Neural cell (in vitro differentiated cells): ENCODE measurements around the gene RWDD2A. TPM values are rescaled to one million over a fixed set of nuclear protein-coding genes. Genes with fewer than 3 reads are reported as not detected.

ENCODE experiments used
- H2AFZ ChIP-seq: fragments of 200-600, 300-800 bp; sonication (generic), shearing (Covaris generic); 2 replicates; pipeline ENCODE4 v1.6.0; 2014; ENCODE audit warnings: low read depth, mild to moderate bottlenecking, antibody characterized with exemption, low read length, moderate library complexity
- H3F3A ChIP-seq: fragments of 200-600 bp; shearing (Covaris generic); 2 replicates; pipeline ENCODE4 v1.6.1; 2016; ENCODE audit warnings: mild to moderate bottlenecking, moderate library complexity, mixed read lengths, antibody characterized with exemption, low read length; ENCODE audit not compliant: insufficient read depth, poor library complexity, severe bottlenecking
- H3K27ac ChIP-seq: fragments of 200-600, 300-800 bp; sonication (generic), shearing (Covaris generic); 2 replicates; pipeline ENCODE4 v1.5.1; 2014; ENCODE audit warnings: mild to moderate bottlenecking, low read length, moderate library complexity
- H3K27me3 ChIP-seq: fragments of 300-800, 200-600 bp; sonication (generic), shearing (Covaris generic); 2 replicates; pipeline ENCODE4 v1.6.0; 2014; ENCODE audit warnings: mild to moderate bottlenecking, low read depth, low read length, moderate library complexity; ENCODE audit not compliant: insufficient read depth
- H3K36me3 ChIP-seq: fragments of 300-800, 200-600 bp; sonication (generic), shearing (Covaris generic); 2 replicates; pipeline ENCODE4 v1.5.1; 2014; ENCODE audit warnings: mild to moderate bottlenecking, antibody characterized with exemption, low read length, moderate library complexity; ENCODE audit not compliant: insufficient read depth
- H3K4me2 ChIP-seq: fragments of 300-800, 200-600 bp; sonication (generic), shearing (Covaris generic); 2 replicates; pipeline ENCODE4 v1.6.0; 2014; ENCODE audit warnings: mild to moderate bottlenecking, low read length
- H3K4me3 ChIP-seq: fragments of 300-800, 200-600 bp; sonication (generic), shearing (Covaris generic); 2 replicates; pipeline ENCODE4 v1.5.1; 2014; ENCODE audit warnings: mild to moderate bottlenecking, low read length, moderate library complexity
- H3K79me2 ChIP-seq: fragments of 200-600 bp; shearing (Covaris generic); replicated peaks from 2 replicates; pipeline ENCODE4 v1.6.0; 2014; ENCODE audit warnings: mild to moderate bottlenecking, low read length, moderate library complexity; ENCODE audit not compliant: insufficient read depth
- H3K9ac ChIP-seq: fragments of 300-800, 200-600 bp; sonication (generic), shearing (Covaris generic); 2 replicates; pipeline ENCODE4 v1.6.1; 2016; ENCODE audit warnings: mild to moderate bottlenecking, low read length, mixed read lengths
- H3K9me2 ChIP-seq: fragments of 200-600 bp; shearing (Covaris generic); 2 replicates; pipeline ENCODE4 v1.6.1; 2016; ENCODE audit warnings: mild to moderate bottlenecking, low read length, mixed read lengths; ENCODE audit not compliant: insufficient read depth
- H3K9me3 ChIP-seq: fragments of 200-600, 300-800 bp; sonication (generic), shearing (Covaris generic); 2 replicates; pipeline ENCODE4 v1.6.1; 2016; ENCODE audit warnings: mild to moderate bottlenecking, mixed run types, low read length, moderate library complexity, mixed read lengths
- H4K20me1 ChIP-seq: fragments of 200-600 bp; shearing (Covaris generic); 2 replicates; pipeline ENCODE4 v1.6.1; 2016; ENCODE audit warnings: mild to moderate bottlenecking, mixed run types; ENCODE audit not compliant: insufficient read depth
- CTCF ChIP-seq: fragments of 450-650 bp; IDR thresholded peaks from 2 replicates; pipeline ENCODE4 v1.5.1; 2014; ENCODE audit warnings: antibody characterized with exemption, mild to moderate bottlenecking, moderate library complexity; ENCODE audit not compliant: poor library complexity, severe bottlenecking
- EP300 ChIP-seq: fragments of 450-650 bp; conservative IDR thresholded peaks from 2 replicates; pipeline ENCODE4 v1.6.1; 2014; ENCODE audit warnings: antibody characterized with exemption, mild to moderate bottlenecking, moderate library complexity; ENCODE audit not compliant: poor library complexity, severe bottlenecking
- EZH2 ChIP-seq: fragments of 200-600, 300-800 bp; shearing (Covaris generic), sonication (generic); IDR thresholded peaks from 2 replicates; pipeline ENCODE4 v1.6.1; 2014; ENCODE audit warnings: antibody characterized with exemption, low read length, borderline replicate concordance, mild to moderate bottlenecking; ENCODE audit not compliant: insufficient read depth, poor library complexity, severe bottlenecking
- MXI1 ChIP-seq: fragments of 450-650 bp; conservative IDR thresholded peaks from 2 replicates; pipeline ENCODE4 v1.6.1; 2014; ENCODE audit warnings: antibody characterized with exemption, mild to moderate bottlenecking; ENCODE audit not compliant: poor library complexity, severe bottlenecking
- POLR2AphosphoS5 ChIP-seq: IDR thresholded peaks from 2 replicates; pipeline ENCODE4 v1.6.1; 2012
- RAD21 ChIP-seq: fragments of 450-650 bp; conservative IDR thresholded peaks from 2 replicates; pipeline ENCODE4 v1.6.1; 2014; ENCODE audit warnings: antibody characterized with exemption, mild to moderate bottlenecking, moderate library complexity
- REST ChIP-seq: IDR thresholded peaks from 2 replicates; pipeline ENCODE4 v1.6.1; 2012; ENCODE audit warnings: borderline replicate concordance
- SMC3 ChIP-seq: fragments of 450-650 bp; conservative IDR thresholded peaks from 2 replicates; pipeline ENCODE4 v1.6.1; 2014; ENCODE audit warnings: antibody characterized with exemption, mild to moderate bottlenecking, moderate library complexity; ENCODE audit not compliant: poor library complexity
- TAF1 ChIP-seq: IDR thresholded peaks from 2 replicates; pipeline ENCODE4 v1.6.1; 2012; ENCODE audit warnings: low read depth
- polyA plus RNA-seq: library from polyadenylated mRNA; depleted of rRNA; stranded (reverse); fragments of >200 nt; gene quantifications from 2 replicates; pipeline ENCODE4 v1.2.3, GENCODE V29; 2014

RWDD2A gene
- polyA plus RNA-seq, 1 donor from 2014 or later = 6.6 TPM

DNA sequence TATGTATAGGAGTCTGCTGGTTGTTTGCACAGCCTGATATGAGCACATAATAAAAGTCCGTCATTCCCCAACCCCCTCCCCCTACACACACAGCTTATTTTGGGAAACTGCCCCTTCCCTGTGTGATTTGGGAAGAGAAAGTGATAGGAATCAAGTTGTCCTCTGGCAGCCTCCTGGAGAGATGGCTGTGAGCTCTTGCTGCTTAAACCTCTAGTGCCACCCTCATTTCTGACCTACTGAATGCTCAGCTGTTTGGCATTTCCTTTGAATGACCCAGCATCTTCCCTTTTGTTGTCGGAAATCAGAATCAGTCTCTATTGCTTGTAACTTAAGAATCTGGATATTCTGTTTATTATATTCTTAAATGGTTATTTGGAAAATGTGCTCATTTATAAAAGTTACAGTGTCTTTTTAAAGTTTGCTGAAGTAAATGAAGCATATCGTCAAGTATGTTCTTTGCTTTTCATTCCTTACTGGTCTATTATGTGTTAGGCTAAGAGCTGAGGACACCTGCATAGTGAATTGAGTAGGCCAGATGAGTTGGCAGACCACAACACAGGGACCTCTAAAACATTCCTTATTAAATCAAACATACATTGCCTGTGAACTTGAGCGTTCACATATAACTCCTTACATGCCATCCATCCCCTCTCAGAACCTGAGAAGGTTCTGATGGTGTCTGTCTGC is 5.5 kb downstream of the RWDD2A start:
- Histone ChIP-seq H3K9me3 (no peaks in the 10 kb centered on the region), H3F3A (no peaks in the 10 kb centered on the region), H4K20me1 (no peaks in the 10 kb centered on the region), H3K9ac (no peak overlapping the region), H3K4me2 (no peak overlapping the region), H3K27ac (no peak overlapping the region), H2AFZ (no peak overlapping the region), H3K36me3 (peaks cover 6% of the 10 kb centered on the region), H3K4me3 (no peak overlapping the region), H3K27me3 (peaks cover 4% of the 10 kb centered on the region), H3K79me2 (no peaks in the 10 kb centered on the region), H3K9me2 (no peaks in the 10 kb centered on the region)
- TF ChIP-seq TAF1 = no peak
- TF ChIP-seq RAD21 = no peak
- no peak for TF ChIP-seq CTCF
- TF ChIP-seq REST = no peak
- no peak for TF ChIP-seq EP300
- no peak for TF ChIP-seq EZH2
- TF ChIP-seq MXI1 = no peak
- no peak for TF ChIP-seq POLR2AphosphoS5
- no peak for TF ChIP-seq SMC3

- Histone ChIP-seq H3K9me3 (no peaks in the 10 kb centered on the region), H3K27ac (no peak overlapping the region)
- TF ChIP-seq REST (no peak), SMC3 (no peak), POLR2AphosphoS5 (no peak), MXI1 (no peak), EZH2 (no peak)
Observed at GRCh38 chr6:83199173-83199862, 6.2 kb downstream of the RWDD2A start.

More at GRCh38 chr6:83199173-83199862, 6.2 kb downstream of the RWDD2A start:
- no peak overlapping the region for H3K4me2 ChIP-seq
- no peak overlapping the region for H3K9ac ChIP-seq
- H3F3A ChIP-seq = no peaks in the 10 kb centered on the region
- no peaks in the 10 kb centered on the region for H3K9me2 ChIP-seq
- H4K20me1 ChIP-seq = no peaks in the 10 kb centered on the region
- no peaks in the 10 kb centered on the region for H3K27me3 ChIP-seq
- H2AFZ ChIP-seq = no peak overlapping the region
- H3K79me2 ChIP-seq = no peaks in the 10 kb centered on the region
- no peak overlapping the region for H3K4me3 ChIP-seq
- peaks cover 6% of the 10 kb centered on the region for H3K36me3 ChIP-seq
